HG03354 (cell line): ENCODE measurements around the gene PRR29.
"Not testable (repeated sequence)": the region's sequence is repeated elsewhere in the genome, so short reads cannot be mapped to it uniquely, and the experiment has no call there.

Experiments
- ATAC-seq: cut with Tn5 transposase; IDR thresholded peaks from one replicate; pipeline ENCODE4 v1.9.1; 2021; ENCODE audit warnings: mild to moderate bottlenecking; ENCODE audit not compliant: unreplicated experiment, poor library complexity, severe bottlenecking

PRR29 gene

GRCh38 chr17:63973930-63974593 lies 24.1 kb upstream of the PRR29 start:
- no peak for ATAC-seq

- no peak for ATAC-seq
These were observed 23.5 kb upstream of the PRR29 start for GRCh38 chr17:63974594-63975192.

GRCh38 chr17:63975541-63976092 lies 22.5 kb upstream of the PRR29 start:
- ATAC-seq, result no peak

- no peak for ATAC-seq
These were observed 21.4 kb upstream of the PRR29 start for GRCh38 chr17:63976702-63977101.

GRCh38 chr17:63978272-63979200 lies 19.6 kb upstream of the PRR29 start:
- no peak for ATAC-seq

GRCh38 chr17:63982641-63983040 lies 15.5 kb upstream of the PRR29 start:
- not testable (repeated sequence) for ATAC-seq

GRCh38 chr17:63983320-63983719 lies 14.8 kb upstream of the PRR29 start:
- ATAC-seq, result no peak

- no peak for ATAC-seq
These were observed 13.9 kb upstream of the PRR29 start for GRCh38 chr17:63984236-63984635.

- ATAC-seq, result no peak
These were observed 13.3 kb upstream of the PRR29 start for GRCh38 chr17:63984651-63985386.

GRCh38 chr17:63985387-63986140 lies 12.6 kb upstream of the PRR29 start:
- no peak for ATAC-seq

- ATAC-seq, result no peak
These were observed 11.3 kb upstream of the PRR29 start for GRCh38 chr17:63986821-63987220.

- no peak for ATAC-seq
These were observed 10.7 kb upstream of the PRR29 start for GRCh38 chr17:63987221-63988126.

GRCh38 chr17:63988127-63988478 lies 10.0 kb upstream of the PRR29 start:
- ATAC-seq, result no peak

- ATAC-seq, result no peak
These were observed 9.2 kb upstream of the PRR29 start for GRCh38 chr17:63988741-63989621.

GRCh38 chr17:63989622-63990345 lies 8.4 kb upstream of the PRR29 start:
- ATAC-seq, result no peak

GRCh38 chr17:63991611-63992010 lies 6.5 kb upstream of the PRR29 start:
- ATAC-seq, result no peak
